SKM-1 (cell line): Measurements from ENCODE around the gene SNRPF.
"Not testable (repeated sequence)": the region's sequence is repeated elsewhere in the genome, so short reads cannot be mapped to it uniquely, and the experiment has no call there.

Source experiments
- DNase-seq: peaks from one replicate; lab custom pipeline; 2025; ENCODE audit not compliant: unreplicated experiment; lab: John Stamatoyannopoulos, UW

Gene SNRPF

GRCh38 chr12:95858451-95859343 lies at the start of gene SNRPF:
SNRPF (plus strand) TSS chr12:95858952; CDS start chr12:95859074, 122 bp downstream.
- peak; percentile 6 for DNase-seq

GRCh38 chr12:95809000-95809680 lies 49.6 kb upstream of the SNRPF start:
- no peak for DNase-seq

GRCh38 chr12:95810411-95810810 lies 48.3 kb upstream of the SNRPF start:
- no peak for DNase-seq

GRCh38 chr12:95812155-95812554 lies 46.6 kb upstream of the SNRPF start:
- not testable (repeated sequence) for DNase-seq

GRCh38 chr12:95815632-95816212 lies 43.0 kb upstream of the SNRPF start:
- DNase-seq = no peak

GRCh38 chr12:95820096-95820703 lies 38.6 kb upstream of the SNRPF start:
- DNase-seq = no peak

GRCh38 chr12:95829395-95829794 lies 29.4 kb upstream of the SNRPF start:
- no peak for DNase-seq

- DNase-seq = no peak
Observed at GRCh38 chr12:95830335-95831089, 28.2 kb upstream of the SNRPF start.

- no peak for DNase-seq
Observed at GRCh38 chr12:95834572-95834971, 24.2 kb upstream of the SNRPF start.

GRCh38 chr12:95836185-95836609 lies 22.6 kb upstream of the SNRPF start:
- no peak for DNase-seq

- DNase-seq = no peak
Observed at GRCh38 chr12:95836630-95837239, 22.0 kb upstream of the SNRPF start.

GRCh38 chr12:95837240-95838038 lies 21.3 kb upstream of the SNRPF start:
- no peak for DNase-seq

GRCh38 chr12:95838125-95838524 lies 20.6 kb upstream of the SNRPF start:
- no peak for DNase-seq

GRCh38 chr12:95842426-95842825 lies 16.3 kb upstream of the SNRPF start:
- DNase-seq = not testable (repeated sequence)

- no peak for DNase-seq
Observed at GRCh38 chr12:95848575-95849388, 10.0 kb upstream of the SNRPF start.

- DNase-seq = no peak
Observed at GRCh38 chr12:95851606-95852005, 7.1 kb upstream of the SNRPF start.

GRCh38 chr12:95852133-95852532 lies 6.6 kb upstream of the SNRPF start:
- DNase-seq = no peak

- DNase-seq = no peak
Observed at GRCh38 chr12:95857156-95857555, 1.6 kb upstream of the SNRPF start.

- DNase-seq = no peak
Observed at GRCh38 chr12:95857799-95858198, 953 bp upstream of the SNRPF start.
